ENCODE data around the gene AMOTL2. TPM values are rescaled to one million over a fixed set of nuclear protein-coding genes. Genes with fewer than 3 reads are reported as not detected.
A peak's percentile ranks its signal among the peaks of the same experiment; 100 is the strongest.

AMOTL2 gene
- polyA plus RNA-seq, 1 of the 3 experiments (the other 2 are of a cell fraction) = 185 TPM

DNA sequence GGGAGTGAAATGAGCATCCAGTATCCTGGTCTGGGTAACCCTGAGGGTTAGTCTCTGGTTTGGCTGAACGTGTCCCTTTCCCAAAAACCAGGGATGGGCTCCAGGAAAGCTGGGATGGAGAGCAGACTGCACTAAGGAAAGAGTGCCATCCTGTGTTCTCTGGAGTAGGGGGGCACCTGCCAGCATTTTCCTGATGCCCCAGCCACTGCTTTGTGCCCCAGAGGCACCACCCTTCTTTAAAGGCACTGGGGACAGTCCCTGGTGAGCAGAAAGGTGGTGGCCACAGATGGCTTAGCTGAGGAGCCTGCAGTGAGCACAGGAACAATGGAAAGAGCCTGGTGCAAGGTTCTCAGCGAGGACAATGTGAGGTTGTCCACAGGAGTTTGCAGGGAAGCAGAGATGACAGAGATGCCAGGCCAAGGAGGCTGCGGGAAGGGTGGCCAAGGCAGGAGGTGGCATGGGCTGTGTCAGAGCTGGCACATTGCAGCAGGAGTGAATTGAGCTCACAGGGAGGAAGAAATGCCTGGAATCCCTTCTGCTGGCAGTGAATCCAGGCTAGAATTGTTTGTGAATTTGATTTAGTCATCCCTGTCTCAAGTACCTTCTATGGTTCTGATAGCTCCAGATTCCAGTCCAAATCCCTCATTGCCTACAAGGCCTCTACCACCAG is 39.9 kb downstream of the AMOTL2 start:
- ChIA-PET CTCF (interaction anchor here (1.0 kb wide), 1 partner anchor 21 kb away, joined by 5 read pairs; no protein-coding TSS in a partner anchor), POLR2A (no interaction called here)
- no peaks in the 10 kb centered on the region for H4K20me1 ChIP-seq (ENCODE audit: insufficient read depth)
- no peaks in the 10 kb centered on the region for H3K27me3 ChIP-seq (ENCODE audit: insufficient read depth)
- peaks cover 27% of the 10 kb centered on the region for H3F3A ChIP-seq (replicated peaks; ENCODE audit: insufficient read depth)
- peak overlapping the region; percentile 52 to 64; a peak in 3 of 4 replicates for H3K27ac ChIP-seq (ENCODE audit: low read depth in 2 of 2, low read length in 1 of 2)
- no peak overlapping the region for H3K4me3 ChIP-seq (ENCODE audit: low read depth in 2 of 2, low read length in 1 of 2)
- no peaks in the 10 kb centered on the region for H3K9me2 ChIP-seq
- peak overlapping the region; percentile 18; the same call in 1 of the 2 replicates for H3K4me2 ChIP-seq
- TF ChIP-seq EZH2phosphoT487 (IDR thresholded peaks at IDR 0.05; ENCODE audit: borderline replicate concordance, low read depth) (no peak), FOSL2 (IDR thresholded peaks at IDR 0.05; ENCODE audit: borderline replicate concordance, low read depth) (no peak), MXI1 (IDR thresholded peaks at IDR 0.05; ENCODE audit: low read depth, low read length) (no peak), EP300 (IDR thresholded peaks at IDR 0.05; ENCODE audit: borderline replicate concordance in 1 of 2, low read depth in 1 of 2, low read length in 1 of 2) (no peak), TCF12 (IDR thresholded peaks at IDR 0.05) (peak; percentile 46; the same call in 1 of the 2 replicates)
- no peak for DNase-seq
- peaks cover 3 to 60% of the 10 kb centered on the region in 2 experiments; a peak in 3 of 4 replicates for H3K4me1 ChIP-seq (ENCODE audit: control insufficient read depth in 1 of 2, insufficient read depth in 2 of 2, low read depth in 1 of 2, low read length in 1 of 2)
- H3K79me2 ChIP-seq (ENCODE audit: insufficient read depth) = no peaks in the 10 kb centered on the region
- WGBS (ENCODE audit: low lambda C conversion rate) = 86% methylated on average over 3 of the region's 3 CpGs
- no peaks in the 10 kb centered on the region for H3K9me3 ChIP-seq
- H2AFZ ChIP-seq (ENCODE audit: low read depth) = no peak overlapping the region
- no peaks in the 10 kb centered on the region for H3K36me3 ChIP-seq (replicated peaks in 1 of 2; ENCODE audit: control insufficient read depth in 1 of 2, insufficient read depth in 2 of 2, low read length in 1 of 2)
- peak overlapping the region; percentile 39 for H3K9ac ChIP-seq

DNA sequence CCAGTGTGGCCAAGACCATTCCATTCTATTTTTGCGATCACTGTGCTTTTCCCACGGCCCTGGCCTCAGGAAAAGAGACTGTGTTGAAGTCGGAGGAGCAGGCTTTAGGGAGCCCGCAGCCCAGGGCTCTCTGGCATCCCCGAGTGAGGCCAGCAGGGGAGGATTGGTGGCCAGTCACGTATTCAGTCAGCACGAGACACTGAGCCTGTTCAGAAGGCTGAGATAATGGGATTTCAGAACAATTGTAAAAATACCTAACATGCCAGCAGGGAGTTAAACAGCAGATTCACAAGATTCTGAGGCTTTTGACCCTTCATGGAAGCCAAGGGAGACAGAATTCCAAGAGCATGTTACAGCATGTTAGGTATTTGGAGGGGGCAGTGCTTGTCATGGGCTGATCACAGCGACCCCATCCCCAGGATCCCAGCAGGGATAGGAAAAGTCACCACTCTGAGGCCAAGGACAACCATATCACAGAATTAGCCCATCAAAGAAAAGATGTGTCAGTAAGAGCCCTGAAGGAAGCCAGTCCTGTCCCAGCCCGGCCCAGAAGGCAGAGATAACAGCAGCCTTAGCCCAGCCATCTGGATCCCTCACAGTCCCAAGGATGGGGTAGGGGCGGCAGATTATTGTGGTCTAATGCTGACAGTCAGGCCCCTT is 40.6 kb downstream of the AMOTL2 start:
- TF ChIP-seq TEAD4 (IDR thresholded peaks at IDR 0.05; ENCODE audit: borderline replicate concordance, insufficient read depth) = 0 out of 2 replicates have a peak, but pooled peaks have one; percentile 15
- TF ChIP-seq, protein P1, sequence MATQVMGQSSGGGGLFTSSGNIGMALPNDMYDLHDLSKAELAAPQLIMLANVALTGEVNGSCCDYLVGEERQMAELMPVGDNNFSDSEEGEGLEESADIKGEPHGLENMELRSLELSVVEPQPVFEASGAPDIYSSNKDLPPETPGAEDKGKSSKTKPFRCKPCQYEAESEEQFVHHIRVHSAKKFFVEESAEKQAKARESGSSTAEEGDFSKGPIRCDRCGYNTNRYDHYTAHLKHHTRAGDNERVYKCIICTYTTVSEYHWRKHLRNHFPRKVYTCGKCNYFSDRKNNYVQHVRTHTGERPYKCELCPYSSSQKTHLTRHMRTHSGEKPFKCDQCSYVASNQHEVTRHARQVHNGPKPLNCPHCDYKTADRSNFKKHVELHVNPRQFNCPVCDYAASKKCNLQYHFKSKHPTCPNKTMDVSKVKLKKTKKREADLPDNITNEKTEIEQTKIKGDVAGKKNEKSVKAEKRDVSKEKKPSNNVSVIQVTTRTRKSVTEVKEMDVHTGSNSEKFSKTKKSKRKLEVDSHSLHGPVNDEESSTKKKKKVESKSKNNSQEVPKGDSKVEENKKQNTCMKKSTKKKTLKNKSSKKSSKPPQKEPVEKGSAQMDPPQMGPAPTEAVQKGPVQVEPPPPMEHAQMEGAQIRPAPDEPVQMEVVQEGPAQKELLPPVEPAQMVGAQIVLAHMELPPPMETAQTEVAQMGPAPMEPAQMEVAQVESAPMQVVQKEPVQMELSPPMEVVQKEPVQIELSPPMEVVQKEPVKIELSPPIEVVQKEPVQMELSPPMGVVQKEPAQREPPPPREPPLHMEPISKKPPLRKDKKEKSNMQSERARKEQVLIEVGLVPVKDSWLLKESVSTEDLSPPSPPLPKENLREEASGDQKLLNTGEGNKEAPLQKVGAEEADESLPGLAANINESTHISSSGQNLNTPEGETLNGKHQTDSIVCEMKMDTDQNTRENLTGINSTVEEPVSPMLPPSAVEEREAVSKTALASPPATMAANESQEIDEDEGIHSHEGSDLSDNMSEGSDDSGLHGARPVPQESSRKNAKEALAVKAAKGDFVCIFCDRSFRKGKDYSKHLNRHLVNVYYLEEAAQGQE (IDR thresholded peaks at IDR 0.05; ENCODE audit: low read depth, low read length) = no peak
- CTCF ChIA-PET = no interaction called here

More for the DNA sequence above, 40.6 kb downstream of the AMOTL2 start:
- Histone ChIP-seq H4K20me1 (ENCODE audit: insufficient read depth) (no peaks in the 10 kb centered on the region), H3K9me2 (no peaks in the 10 kb centered on the region), H3K27ac (ENCODE audit: low read depth in 2 of 2, low read length in 1 of 2) (peak overlapping the region; percentile 52 to 56; a peak in 3 of 4 replicates), H3K27me3 (ENCODE audit: insufficient read depth) (no peaks in the 10 kb centered on the region), H3F3A (replicated peaks; ENCODE audit: insufficient read depth) (peaks cover 32% of the 10 kb centered on the region), H3K4me1 (ENCODE audit: control insufficient read depth in 1 of 2, insufficient read depth in 2 of 2, low read depth in 1 of 2, low read length in 1 of 2) (peaks cover 3 to 63% of the 10 kb centered on the region in 2 experiments), H3K4me2 (peak overlapping the region; percentile 18; the same call in 1 of the 2 replicates), H3K36me3 (replicated peaks in 1 of 2; ENCODE audit: control insufficient read depth in 1 of 2, insufficient read depth in 2 of 2, low read length in 1 of 2) (no peaks in the 10 kb centered on the region), H3K4me3 (ENCODE audit: low read depth in 2 of 2, low read length in 1 of 2) (no peak overlapping the region), H3K9ac (peak overlapping the region; percentile 39), H3K9me3 (no peaks in the 10 kb centered on the region), H2AFZ (ENCODE audit: low read depth) (peak overlapping the region; percentile 9; the same call in 1 of the 2 replicates), H3K79me2 (ENCODE audit: insufficient read depth) (no peaks in the 10 kb centered on the region)
- POLR2A ChIA-PET = no interaction called here
- DNase-seq = no peak
- 64% methylated on average over 8 of the region's 10 CpGs for WGBS (ENCODE audit: low lambda C conversion rate)

Data from SK-N-SH (cell line).